Right hindlimb (tissue), 1 donor: ENCODE data around the gene FXYD4.
"Not testable (repeated sequence)": the region's sequence is repeated elsewhere in the genome, so short reads cannot be mapped to it uniquely, and the experiment has no call there.

Experiments used
- DNase-seq: peaks from one replicate; pipeline ENCODE4 v3.0.0-alpha.2; 2018

The FXYD4 gene

DNA sequence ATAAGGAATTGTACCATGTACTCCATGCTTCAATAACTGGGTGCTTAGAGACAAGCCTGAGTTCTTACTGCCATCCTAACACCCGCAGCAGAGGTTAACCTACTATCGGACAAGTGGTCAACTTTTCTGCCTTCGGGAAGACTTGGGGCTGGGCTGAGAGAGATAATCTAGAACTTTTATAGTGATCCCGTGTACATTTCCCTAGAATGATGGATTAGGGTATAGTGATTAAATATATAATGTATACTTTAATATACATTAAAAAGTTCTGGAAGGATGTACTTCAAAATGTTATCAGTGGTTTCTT, 49.7 kb downstream of the FXYD4 start:
- no peak for DNase-seq

DNA sequence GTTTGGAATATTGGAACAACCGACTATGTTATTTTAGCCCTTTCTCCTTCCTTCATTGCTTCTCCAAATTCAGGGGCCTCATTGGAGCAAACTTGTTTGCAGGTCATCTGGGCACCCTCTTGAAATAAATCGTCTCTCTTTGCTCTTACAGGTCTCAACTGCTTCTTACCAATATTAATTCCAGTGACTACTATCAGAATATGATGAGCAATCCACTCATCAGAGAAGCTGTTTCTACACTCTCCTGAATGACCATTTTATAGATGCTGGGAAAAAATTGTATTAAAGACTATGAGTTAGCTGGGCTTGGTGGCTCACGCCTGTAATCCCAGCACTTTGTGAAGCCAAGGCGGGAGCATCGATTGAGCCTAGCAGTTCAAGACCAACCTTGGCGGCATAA, 50.1 kb downstream of the FXYD4 start:
- DNase-seq: no peak

DNA sequence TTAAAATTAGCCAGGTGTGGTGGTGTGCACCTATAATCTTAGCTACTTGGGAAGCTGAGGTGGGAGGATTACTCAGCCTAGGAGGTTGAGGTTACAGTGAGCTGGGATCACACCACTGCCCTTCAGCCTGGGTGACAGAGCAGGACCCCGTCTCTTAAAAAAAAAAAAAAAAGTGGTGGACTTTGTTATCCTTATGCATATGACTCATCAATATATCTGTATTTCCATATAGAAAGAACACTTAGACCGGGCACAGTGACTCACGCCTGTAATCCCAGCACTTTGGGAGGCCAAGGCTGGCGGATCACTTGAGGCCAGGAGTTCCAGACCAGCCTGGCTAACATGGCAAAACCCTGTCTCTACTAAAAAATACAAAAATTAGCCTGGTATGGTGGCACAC, 50.5 kb downstream of the FXYD4 start:
- DNase-seq: not testable (repeated sequence)

DNA sequence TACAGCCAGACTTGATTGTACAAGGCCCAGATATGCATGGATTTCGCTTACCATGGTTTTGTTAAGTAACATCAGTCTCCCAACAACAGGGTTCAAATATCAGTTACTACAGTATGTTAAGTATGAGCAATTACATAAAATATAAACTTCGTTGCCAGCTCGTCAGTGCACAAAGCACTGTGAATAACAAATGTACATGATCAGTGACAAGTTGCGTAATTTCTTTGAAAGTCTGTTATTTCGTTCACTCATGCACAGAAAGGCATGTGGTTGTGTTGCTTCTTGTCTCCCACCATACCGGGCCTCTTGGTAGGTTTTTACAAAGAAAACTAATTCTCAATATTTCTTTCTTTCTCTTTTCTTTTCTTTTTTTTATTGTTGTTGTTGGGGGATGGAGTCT, 53.0 kb downstream of the FXYD4 start:
- DNase-seq: no peak
